Measurements from ENCODE around the gene CLIC3.

- TF ChIP-seq EZH2 (IDR thresholded peaks at IDR 0.05; ENCODE audit: insufficient read depth, poor library complexity, severe bottlenecking), result no peak
- no peak for TF ChIP-seq EZH2phosphoT487 (IDR thresholded peaks at IDR 0.05; ENCODE audit: insufficient read depth, low read depth)
These were observed 10.9 kb upstream of the CLIC3 start for GRCh38 chr9:137007108-137007815.
